ENCODE data around the gene MEI1.

GRCh38 chr22:41800348-41801146 is 101.2 kb downstream of the MEI1 start, which contains the start of gene CCDC134:
- TF ChIP-seq CTCF (conservative IDR thresholded peaks at IDR 0.05; ENCODE audit: low read length) (no peak), EZH2phosphoT487 (IDR thresholded peaks at IDR 0.05; ENCODE audit: borderline replicate concordance, low read depth, low read length) (no peak)

Measured in OCI-LY7 (cell line).